ENCODE measurements around the gene OR2V2.

GRCh38 chr5:181100121-181100875 is 47.1 kb upstream of the OR2V2 start:
- no peak for TF ChIP-seq CTCF (IDR thresholded peaks at IDR 0.05)
- TF ChIP-seq POLR2AphosphoS5 (IDR thresholded peaks at IDR 0.05), result no peak
- no peak for TF ChIP-seq POLR2A (IDR thresholded peaks at IDR 0.05)
